SKM-1 (cell line): ENCODE results near the gene AGRP.
"Not testable (repeated sequence)": the region's sequence is repeated elsewhere in the genome, so short reads cannot be mapped to it uniquely, and the experiment has no call there.

Experiments
- DNase-seq: peaks from one replicate; lab custom pipeline; 2025; ENCODE audit not compliant: unreplicated experiment; lab: John Stamatoyannopoulos, UW

AGRP gene

DNA sequence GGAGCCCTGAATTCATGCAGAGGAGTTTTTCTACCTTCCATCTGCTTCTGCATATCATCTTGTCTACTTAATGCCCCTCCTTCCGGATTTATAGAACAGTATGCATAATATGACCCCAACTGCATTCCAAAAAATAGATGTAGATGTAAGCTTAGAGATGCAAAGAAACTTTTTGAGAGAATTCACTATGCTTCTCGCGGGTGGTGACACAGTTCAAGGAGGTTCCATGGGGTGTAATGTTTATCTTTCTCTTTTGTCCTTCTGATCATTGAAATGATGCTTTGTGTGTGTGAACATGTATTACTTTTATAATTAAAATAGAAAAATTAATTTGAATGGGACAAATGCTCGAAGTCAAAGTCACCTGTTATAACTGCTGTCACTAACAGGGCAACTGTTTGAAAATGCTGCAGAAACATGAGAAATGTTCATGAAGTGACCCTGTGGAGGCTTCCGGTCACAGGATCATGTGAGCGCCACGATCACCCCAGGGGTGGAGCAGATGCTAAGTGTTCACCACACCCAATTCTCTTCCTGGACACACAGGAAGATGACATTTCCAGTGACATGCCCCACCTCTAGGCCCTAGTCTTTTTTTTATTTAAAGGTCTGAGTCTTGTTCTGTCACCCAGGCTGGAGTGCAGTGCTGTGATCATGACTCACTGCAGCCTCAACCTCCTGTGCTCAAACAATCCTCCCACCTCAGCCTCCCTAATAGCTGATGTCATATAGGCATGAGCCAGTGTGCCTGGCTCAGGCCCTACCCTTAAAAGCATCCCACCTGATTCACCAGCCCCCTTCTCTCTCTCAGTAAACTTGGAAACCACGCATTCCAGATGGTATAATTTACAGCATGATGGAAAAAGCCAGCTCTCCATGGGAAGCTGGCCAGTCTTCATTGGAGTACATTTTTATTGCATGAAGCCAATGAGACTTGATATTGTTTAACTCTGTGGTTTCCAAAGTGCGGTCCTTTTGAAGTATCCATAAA lies 21.0 kb upstream of the AGRP start:
- DNase-seq: no peak

GRCh38 chr16:67499106-67499505 lies 15.8 kb upstream of the AGRP start:
- no peak for DNase-seq

- DNase-seq: peak; percentile 52
Measured at GRCh38 chr16:67490335-67491096, 7.2 kb upstream of the AGRP start.

DNA sequence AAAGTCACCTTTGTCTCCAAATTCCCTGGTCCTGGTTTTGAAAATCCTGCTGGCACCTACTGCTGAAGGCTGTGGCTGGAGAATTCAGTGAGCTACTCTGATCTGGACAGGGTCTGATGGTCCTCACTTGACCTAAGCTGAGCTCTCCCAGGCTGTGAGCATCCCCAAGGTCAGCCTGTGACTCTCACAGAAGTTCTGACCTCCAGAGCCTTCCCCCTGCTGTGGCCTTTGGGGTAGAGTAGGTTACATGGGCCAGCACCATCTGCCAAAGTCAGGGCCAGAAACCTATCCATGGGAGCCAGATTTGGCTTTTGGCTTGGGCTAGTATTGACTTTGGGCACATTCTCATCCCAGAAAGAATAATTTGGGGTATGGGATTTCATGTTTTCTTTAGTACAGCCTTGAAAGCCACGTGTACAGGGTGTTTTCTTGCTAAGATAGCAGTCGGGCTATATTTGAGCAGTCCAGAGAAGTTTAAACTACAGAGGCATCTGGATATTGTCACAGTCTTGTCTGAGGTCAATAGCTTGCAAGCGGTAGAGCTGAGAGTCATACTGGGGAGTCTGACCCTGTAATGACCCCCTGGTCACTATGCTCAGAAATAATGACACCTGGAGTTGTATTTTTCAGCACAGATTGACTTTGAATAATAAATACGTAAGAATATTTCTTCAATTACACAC lies 6.2 kb upstream of the AGRP start:
- DNase-seq: no peak

DNA sequence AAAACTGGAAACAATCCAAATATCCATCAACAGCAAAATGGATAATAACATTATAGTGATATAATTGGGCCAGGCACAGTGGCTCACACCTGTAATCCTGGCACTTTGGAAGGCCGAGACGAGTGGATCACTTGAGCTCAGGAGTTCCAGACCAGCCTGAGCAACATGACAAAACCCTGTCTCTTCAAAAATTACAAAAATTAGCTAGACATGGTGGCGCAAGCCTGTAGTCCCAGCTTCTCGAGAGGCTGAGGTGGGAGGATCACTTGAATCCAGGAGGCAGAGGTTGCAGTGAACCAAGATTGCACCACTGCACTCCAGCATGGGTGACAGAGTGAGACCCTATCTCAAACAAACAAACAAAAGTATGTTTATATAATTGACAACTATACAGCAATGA lies 4.2 kb upstream of the AGRP start:
- not testable (repeated sequence) for DNase-seq

GRCh38 chr16:67486805-67487204 lies 3.5 kb upstream of the AGRP start:
- peak; percentile 15 for DNase-seq

DNA sequence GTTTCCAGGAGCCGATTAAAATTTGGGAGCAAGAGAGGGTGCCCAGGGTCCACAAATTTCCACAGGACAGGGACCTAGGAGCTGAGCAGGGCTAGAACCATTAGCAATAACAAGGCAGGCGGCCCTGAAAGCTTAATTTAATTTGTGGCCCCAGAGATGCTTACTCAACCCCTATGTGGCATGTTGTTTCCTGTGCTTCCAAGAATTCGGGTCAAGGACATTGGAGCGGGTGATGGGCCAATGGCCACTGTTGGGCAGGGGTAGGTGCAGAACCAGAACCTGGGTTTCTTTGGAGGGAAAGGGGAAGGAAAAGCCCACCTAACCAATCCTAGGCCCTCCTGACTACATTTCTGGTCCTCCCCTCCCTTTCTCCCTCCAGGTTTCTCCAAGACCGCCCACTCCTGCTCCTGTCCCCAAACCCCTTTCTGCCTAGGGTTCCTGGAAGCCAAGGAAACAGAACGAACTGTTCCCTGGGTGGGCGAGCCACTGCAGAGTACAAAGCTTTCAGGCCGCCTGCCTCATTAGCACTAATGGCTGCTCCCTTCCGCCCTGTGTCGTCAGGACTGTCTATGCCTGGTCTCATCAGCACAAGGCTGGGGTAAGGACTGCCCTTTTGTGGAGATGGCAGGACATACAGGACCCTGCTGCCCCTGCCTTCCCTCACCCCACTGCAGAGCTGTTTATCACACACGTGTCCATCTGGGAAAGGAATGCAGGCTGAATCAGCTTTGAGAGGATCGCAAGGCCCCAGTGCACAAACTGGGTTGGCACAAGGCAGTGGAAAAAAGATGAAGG lies 581 bp upstream of the AGRP start:
- no peak for DNase-seq

DNA sequence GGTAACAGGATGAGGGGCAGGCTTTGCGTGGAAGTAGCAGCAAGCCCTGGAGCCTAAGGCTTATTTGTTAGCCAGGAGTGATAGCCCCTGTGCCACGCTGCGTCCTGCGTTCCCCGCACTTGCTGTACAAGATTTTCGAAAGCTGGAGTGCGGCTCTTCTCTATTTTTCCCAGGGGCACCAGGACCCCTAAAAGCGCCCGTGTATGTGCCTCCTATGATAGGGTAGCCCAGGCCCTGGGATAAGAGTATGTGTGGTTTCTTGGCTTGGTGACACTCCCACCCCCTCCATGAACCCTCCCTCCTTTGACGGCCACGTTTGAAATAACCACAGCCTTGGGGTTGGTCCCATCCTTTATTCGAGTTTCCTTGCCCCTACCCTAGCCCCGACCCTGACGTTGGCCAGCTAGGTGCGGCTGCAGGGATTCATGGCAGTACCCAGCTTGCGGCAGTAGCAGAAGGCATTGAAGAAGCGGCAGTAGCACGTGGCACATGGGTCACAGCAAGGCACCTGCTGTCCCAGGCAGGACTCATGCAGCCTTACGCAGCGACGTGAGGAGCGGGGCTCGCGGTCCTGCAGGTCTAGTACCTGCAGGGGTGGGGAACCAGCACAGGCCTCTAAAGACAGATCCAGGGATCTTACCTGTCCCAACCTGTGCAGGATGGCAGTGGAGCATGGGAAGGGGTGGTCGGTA lies 968 bp downstream of the AGRP start:
- DNase-seq: no peak

GRCh38 chr16:67481561-67482232 lies 1.6 kb downstream of the AGRP start:
- DNase-seq: no peak

GRCh38 chr16:67480833-67481560 lies 2.4 kb downstream of the AGRP start, which contains the start of gene ATP6V0D1:
Gene ATP6V0D1 (minus strand): TSS chr16:67481157. CDS start chr16:67481086, 71 bp downstream.
- peak; percentile 94 for DNase-seq

DNA sequence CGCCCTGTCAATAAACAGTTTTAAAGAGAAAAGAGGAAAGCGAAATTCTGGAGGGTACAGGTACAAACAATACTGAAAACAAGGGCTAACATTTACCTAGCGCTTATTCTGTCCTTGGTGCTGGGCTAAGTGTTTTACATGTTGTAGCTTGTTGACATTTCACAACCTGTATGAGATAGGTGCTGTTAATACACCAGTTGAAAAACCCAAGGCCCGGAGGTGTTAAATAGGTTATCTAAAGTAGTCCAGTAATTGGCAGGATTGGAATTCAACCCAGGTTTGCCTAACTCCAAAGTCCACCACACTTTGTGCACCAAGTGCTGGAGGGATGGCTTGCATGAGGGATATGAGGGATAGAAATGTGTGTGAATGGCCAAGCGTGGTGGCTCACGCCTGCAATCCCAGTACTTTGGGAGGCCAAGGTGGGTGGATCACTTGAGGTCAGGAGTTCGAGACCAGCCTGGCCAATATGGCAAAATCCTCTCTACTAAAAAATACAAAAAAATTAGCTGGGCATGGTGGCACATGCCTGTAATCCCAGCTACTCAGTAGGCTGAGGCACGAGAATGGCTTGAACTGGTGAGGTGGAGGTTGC lies 5.3 kb downstream of the AGRP start:
- DNase-seq: no peak

DNA sequence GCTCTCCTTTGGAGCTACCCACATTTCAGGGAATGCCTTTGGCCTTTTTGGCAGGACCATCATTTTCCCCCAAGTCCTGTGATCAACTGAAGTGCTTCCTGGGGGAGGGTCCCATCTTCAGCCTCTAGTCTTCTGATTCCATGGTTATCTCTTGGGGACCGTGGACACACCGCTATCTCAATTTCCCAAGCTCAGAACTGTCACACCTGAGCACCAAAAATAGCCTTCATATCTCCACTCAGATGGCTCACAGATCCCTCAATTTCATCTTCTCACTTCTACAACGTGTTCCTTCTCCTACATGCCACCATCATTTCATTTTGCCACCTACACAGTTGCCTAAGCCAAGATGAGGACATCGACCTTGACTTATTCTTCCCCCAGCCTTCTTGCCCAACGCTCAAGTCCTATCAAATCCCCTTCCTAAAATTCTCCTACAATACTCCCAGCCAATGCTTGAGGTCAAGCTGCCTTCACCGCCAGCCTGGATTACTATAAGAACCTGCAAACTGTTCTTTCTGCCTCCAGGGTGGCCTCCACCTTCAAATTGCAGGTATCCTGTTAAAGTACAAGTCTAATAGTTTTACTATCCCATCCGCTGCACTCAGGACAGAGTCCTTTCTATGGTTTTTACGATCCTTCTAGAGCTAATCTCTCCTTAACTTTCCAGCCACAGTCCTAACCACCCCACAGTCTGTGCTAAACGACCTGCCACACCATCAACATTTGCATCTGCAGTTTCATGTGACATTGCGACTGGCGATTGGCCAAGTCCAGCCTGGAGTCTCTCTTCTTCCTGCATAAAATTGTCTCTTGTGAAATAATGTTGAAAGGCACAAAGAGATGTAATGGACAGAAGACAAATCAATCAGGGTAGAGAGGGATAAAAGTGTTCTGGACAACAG lies 8.5 kb downstream of the AGRP start:
- DNase-seq: no peak

DNA sequence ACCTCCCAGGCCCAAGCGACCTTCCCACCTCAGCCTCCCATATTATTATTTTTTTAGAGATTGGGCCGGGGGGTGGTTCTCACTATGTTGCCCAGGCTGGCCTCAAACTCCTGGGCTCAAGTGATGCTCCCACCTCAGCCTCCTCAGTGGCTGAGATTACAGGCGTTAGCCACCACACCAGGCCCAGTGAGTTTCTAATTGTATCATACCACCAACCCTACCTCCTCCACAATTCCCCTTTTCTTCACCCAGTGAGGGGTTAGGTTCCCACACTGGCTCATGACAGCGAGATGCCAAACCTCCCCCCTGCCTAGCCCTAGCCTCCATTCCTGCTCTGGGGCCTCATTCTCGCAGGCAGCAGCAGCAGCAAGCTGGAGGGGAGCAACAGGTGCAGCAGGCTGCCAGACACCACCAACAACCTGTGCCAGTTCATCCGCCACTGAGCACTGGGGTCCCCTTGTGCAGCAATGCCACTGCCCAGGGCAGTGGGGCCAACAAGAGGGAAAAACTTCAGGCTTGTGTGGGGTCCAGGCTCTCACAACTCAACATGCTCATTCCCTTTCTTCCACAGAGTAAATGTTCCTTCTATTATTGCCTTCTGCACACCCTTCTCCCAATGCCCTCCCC lies 11.5 kb downstream of the AGRP start:
- DNase-seq: no peak

- DNase-seq: no peak
Measured at GRCh38 chr16:67470359-67470758, 13.0 kb downstream of the AGRP start.

DNA sequence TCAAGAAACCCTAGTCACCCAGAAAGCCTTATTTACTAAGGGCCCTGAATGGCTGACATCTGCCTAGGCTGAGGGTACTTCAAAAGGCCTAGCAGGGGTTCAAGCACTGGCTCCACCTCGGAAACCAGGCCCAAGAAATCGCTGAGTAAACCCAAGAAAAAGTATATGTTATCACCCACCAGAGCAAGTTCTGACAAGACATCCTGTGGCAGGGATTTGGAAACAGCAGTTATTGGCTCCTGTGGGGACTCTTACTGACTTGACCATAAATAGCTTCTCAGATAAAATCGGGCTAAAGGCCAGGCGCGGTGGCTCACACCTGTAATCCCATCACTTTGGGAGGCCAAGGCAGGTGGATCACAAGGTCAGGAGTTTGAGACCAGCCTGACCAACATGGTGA lies 14.6 kb downstream of the AGRP start:
- DNase-seq: no peak

GRCh38 chr16:67466581-67466980 lies 16.8 kb downstream of the AGRP start:
- no peak for DNase-seq

DNA sequence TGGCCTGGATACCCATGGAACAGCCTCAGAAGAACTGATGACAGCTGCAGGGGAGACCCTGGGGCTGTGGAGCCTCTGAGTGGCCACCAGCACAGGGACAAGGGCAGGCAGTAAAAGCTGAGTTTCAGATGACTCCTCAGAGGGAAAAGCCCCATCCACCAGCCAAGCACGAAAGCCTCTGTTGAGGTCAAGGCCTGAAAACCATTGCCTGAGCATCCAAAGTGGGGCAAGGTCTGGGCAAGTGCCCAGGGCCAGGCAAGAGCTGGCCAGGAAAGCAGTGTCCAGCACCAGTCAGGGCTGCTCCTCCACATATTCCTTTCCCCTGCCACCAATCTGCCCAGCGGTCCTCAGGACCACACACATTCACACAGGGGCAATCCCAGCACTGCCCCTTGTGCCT lies 18.8 kb downstream of the AGRP start:
- no peak for DNase-seq
